HepG2 (cell line): ENCODE results near the gene PDZD8. TPM values are rescaled to one million over a fixed set of nuclear protein-coding genes. Genes with fewer than 3 reads are reported as not detected.
A peak's percentile ranks its signal among the peaks of the same experiment; 100 is the strongest.

Experiments
- ATAC-seq: fragments of 200-7000 bp; cut with Tn5 transposase; 3 replicates; pipeline ENCODE4 v1.9.1; 2020; ENCODE audit warnings: mild to moderate bottlenecking, moderate library complexity
- BruUV-seq: library from RNA; stranded (reverse); fragments of 400-500 nt; replicated peaks from 2 replicates; lab custom pipeline; 2021; lab: Mats Ljungman, UMichigan
- CTCF ChIA-PET: fragments of 300-600 bp; formaldehyde crosslinking; extraction: SDS; loops from one replicate; lab custom pipeline; 2021; ENCODE audit warnings: low total read pairs, inconsistent platforms, low intra/inter-chr PET ratio; lab: Yijun Ruan, JAX
- POLR2A ChIA-PET: fragments of 350-600 bp; sonication (Branson Sonifier 250); formaldehyde crosslinking; loops from one replicate; lab custom pipeline; 2020; ENCODE audit warnings: antibody characterized with exemption, inconsistent platforms; lab: Yijun Ruan, JAX
- DNase-seq: peaks from one replicate; pipeline ENCODE4 v3.0.0-alpha.2; 2015; ENCODE audit warnings: low spot score
- FAIRE-seq: peaks from 3 replicates; lab custom pipeline; 2011; peaks lifted over from hg19 to GRCh38; lab: Jason Lieb, UNC
- H2AFZ ChIP-seq: one replicate; pipeline ENCODE4 v1.6.1; 2011; ENCODE audit warnings: low read length, inconsistent platforms
- H3K27ac ChIP-seq: fragments of 300-600 bp; 3 replicates; pipeline ENCODE4 v1.8.0; 2011; ENCODE audit warnings: mixed run types, mild to moderate bottlenecking, mixed read lengths, low read length, inconsistent platforms; ENCODE audit not compliant: insufficient read depth; ENCODE audit errors: extremely low read length
- H3K27me3 ChIP-seq, 2 experiments: fragments of 200-600 bp in 1 of 2; 2 replicates in 1 of 2; 3 replicates in 1 of 2; pipeline versions ENCODE4 v1.6.0 to v1.8.0; 2011; ENCODE audit warnings: low read length in 2 of 2, mild to moderate bottlenecking in 2 of 2, moderate library complexity in 2 of 2, inconsistent platforms in 1 of 2; ENCODE audit not compliant: insufficient read depth in 2 of 2, control insufficient read depth in 1 of 2
- H3K36me3 ChIP-seq, 2 experiments: fragments of 200-600 bp in 1 of 2; replicated peaks in 1 of 2; 2 replicates in 1 of 2; 3 replicates in 1 of 2; pipeline versions ENCODE4 v1.5.1 to v1.8.0; 2011; ENCODE audit warnings: low read length in 2 of 2, inconsistent platforms in 1 of 2; ENCODE audit not compliant: insufficient read depth in 2 of 2, control insufficient read depth in 1 of 2
- H3K4me1 ChIP-seq: 2 replicates; pipeline ENCODE4 v1.5.1; 2012; ENCODE audit warnings: low read length, inconsistent platforms; ENCODE audit not compliant: insufficient read depth
- H3K4me2 ChIP-seq: 2 replicates; pipeline ENCODE4 v1.6.0; 2011; ENCODE audit warnings: low read depth, low read length, inconsistent platforms
- H3K4me3 ChIP-seq, 3 experiments: fragments of 200-600 bp in 1 of 3; sonication (generic), shearing (Covaris generic) in 1 of 3; replicated peaks in 1 of 3; 2 replicates each; pipeline ENCODE4 v1.5.1; 2011 to 2016; ENCODE audit warnings: low read length in 3 of 3, inconsistent platforms in 2 of 3, low read depth in 2 of 3, mild to moderate bottlenecking in 2 of 3, control low read depth in 1 of 3, mixed read lengths in 1 of 3; ENCODE audit not compliant: insufficient read depth in 1 of 3
- H3K79me2 ChIP-seq: one replicate; pipeline ENCODE4 v1.6.1; 2011; ENCODE audit warnings: low read length, inconsistent platforms; ENCODE audit not compliant: insufficient read depth
- H3K9ac ChIP-seq: 2 replicates; pipeline ENCODE4 v1.6.0; 2011; ENCODE audit warnings: mild to moderate bottlenecking, low read depth, low read length, inconsistent platforms; ENCODE audit not compliant: insufficient read depth
- H3K9me3 ChIP-seq: 2 replicates; pipeline ENCODE4 v1.5.1; 2012; ENCODE audit warnings: mild to moderate bottlenecking, low read length
- H4K20me1 ChIP-seq: 2 replicates; pipeline ENCODE4 v1.6.0; 2011; ENCODE audit warnings: inconsistent platforms, mild to moderate bottlenecking, low read length, moderate library complexity; ENCODE audit not compliant: insufficient read depth
- GTF2F1 ChIP-seq: fragments of 150-350 bp; IDR thresholded peaks from 2 replicates; pipeline ENCODE4 v1.6.1; 2014; ENCODE audit warnings: low read length
- HNRNPK ChIP-seq: fragments of 200-400 bp; formaldehyde crosslinking; IDR thresholded peaks from 2 replicates; pipeline ENCODE4 v1.6.1; 2018; ENCODE audit warnings: low read length, low read depth, moderate library complexity, mild to moderate bottlenecking; ENCODE audit not compliant: poor library complexity, severe bottlenecking
- KDM3A ChIP-seq: IDR thresholded peaks from 2 replicates; pipeline ENCODE4 v1.6.1; 2018; ENCODE audit warnings: low read depth, missing compliant biosample characterization
- MAF1 ChIP-seq: sonication (generic); formaldehyde crosslinking; IDR thresholded peaks from 2 replicates; pipeline ENCODE4 v1.5.0; 2020; ENCODE audit warnings: missing genetic modification reagents, borderline replicate concordance
- NFYC ChIP-seq: IDR thresholded peaks from 2 replicates; pipeline ENCODE4 v1.6.1; 2016; ENCODE audit warnings: missing genetic modification reagents, missing compliant biosample characterization
- RBAK ChIP-seq: sonication (generic); formaldehyde crosslinking; IDR thresholded peaks from 2 replicates; pipeline ENCODE4 v1.5.1; 2020; ENCODE audit warnings: mild to moderate bottlenecking, missing genetic modification reagents
- RNF2 ChIP-seq: fragments of 450-650 bp; conservative IDR thresholded peaks from 2 replicates; pipeline ENCODE4 v1.6.1; 2016; ENCODE audit warnings: low read depth
- TCF7L2 ChIP-seq: IDR thresholded peaks from 2 replicates; pipeline ENCODE4 v1.6.1; 2011; ENCODE audit warnings: mild to moderate bottlenecking, low read depth, low read length, moderate library complexity
- YEATS2 ChIP-seq: sonication (generic); formaldehyde crosslinking; IDR thresholded peaks from 2 replicates; pipeline ENCODE4 v1.4.0; 2020; ENCODE audit warnings: missing genetic modification reagents, borderline replicate concordance
- YEATS4 ChIP-seq: sonication (generic); formaldehyde crosslinking; IDR thresholded peaks from 2 replicates; pipeline ENCODE4 v1.4.0; 2020; ENCODE audit warnings: missing genetic modification reagents, borderline replicate concordance
- ZNF10 ChIP-seq: sonication (generic); formaldehyde crosslinking; IDR thresholded peaks from 2 replicates; pipeline ENCODE4 v1.4.0; 2020; ENCODE audit warnings: mild to moderate bottlenecking, low read depth, missing genetic modification reagents, borderline replicate concordance
- ZNF224 ChIP-seq: sonication (generic); formaldehyde crosslinking; IDR thresholded peaks from 2 replicates; pipeline ENCODE4 v1.5.0; 2020; ENCODE audit warnings: mild to moderate bottlenecking, missing genetic modification reagents
- ZNF331 ChIP-seq: sonication (generic); formaldehyde crosslinking; IDR thresholded peaks from 2 replicates; pipeline ENCODE4 v1.4.0; 2020; ENCODE audit warnings: missing genetic modification reagents
- ZNF468 ChIP-seq: sonication (generic); formaldehyde crosslinking; IDR thresholded peaks from 2 replicates; pipeline ENCODE4 v1.8.0; 2022; ENCODE audit warnings: mild to moderate bottlenecking, moderate library complexity, missing genetic modification reagents
- ZNF75D ChIP-seq: sonication (generic); formaldehyde crosslinking; IDR thresholded peaks from 2 replicates; pipeline ENCODE4 v1.8.1; 2023; ENCODE audit warnings: missing genetic modification reagents, mild to moderate bottlenecking, borderline replicate concordance
- ZSCAN25 ChIP-seq: sonication (generic); formaldehyde crosslinking; IDR thresholded peaks from 2 replicates; pipeline ENCODE4 v1.8.0; 2022; ENCODE audit warnings: mild to moderate bottlenecking, missing genetic modification reagents
- ZSCAN31 ChIP-seq: sonication (generic); formaldehyde crosslinking; IDR thresholded peaks from 2 replicates; pipeline ENCODE4 v1.5.0; 2020; ENCODE audit warnings: low read depth, mild to moderate bottlenecking, missing genetic modification reagents
- WGBS: methylation state at CpG from one replicate; pipeline ENCODE4 v1.1.6; 2017; ENCODE audit warnings: low lambda C conversion rate; 5-methylcytosine and 5-hydroxymethylcytosine counted together
- in situ Hi-C: cut with HindIII; loops from 2 replicates; pipeline ENCODE4 v1.10.0; 2017; ENCODE audit warnings: low pct_unique_long_range_greater_than_20kb; ENCODE audit not compliant: extremely low pct_ligation_motif_present
- intact Hi-C: fragments of 100-400 bp; cut with micrococcal nuclease; formaldehyde crosslinking; loops from one replicate; pipeline ENCODE4 v1.10.0; 2022; ENCODE audit not compliant: unreplicated experiment
- polyA plus RNA-seq, 8 experiments: library from polyadenylated mRNA; depleted of rRNA in 3 of 8; stranded (reverse) in 7 of 8; unstranded in 1 of 8; fragments of >200 nt; fragmentation: Illumina TruSeq in 4 of 8; extraction: Trizol in 4 of 8; gene quantifications; 2 replicates each; pipeline versions ENCODE4 v1.2.1 to v1.2.3, GENCODE V29; 2011 to 2016; ENCODE audit warnings: low read depth in 4 of 8, missing spikeins in 1 of 8, mixed read lengths in 1 of 8; ENCODE audit not compliant: insufficient read depth in 1 of 8
- total RNA-seq, 5 experiments: library from RNA; depleted of rRNA; stranded (reverse); fragments of >200 nt; fragmentation: Illumina TruSeq; extraction: Trizol; gene quantifications; 2 replicates each; pipeline ENCODE4 v1.2.3, GENCODE V29; 2016; ENCODE audit warnings: low read depth in 1 of 5
- TF ChIP-seq, protein P1 (sequence below): sonication (generic); formaldehyde crosslinking; IDR thresholded peaks from 2 replicates; pipeline ENCODE4 v1.9.0; 2021; ENCODE audit warnings: missing genetic modification reagents, borderline replicate concordance
- TF ChIP-seq, protein P2 (sequence below): IDR thresholded peaks from 2 replicates; pipeline ENCODE4 v1.6.1; 2012; ENCODE audit warnings: low read depth, low read length, improper control_type of control experiment

PDZD8 gene
- total and polyA plus RNA-seq, 2 of the 13 experiments (the other 11 are each of a cell fraction or from before 2014, with no cell fraction given), result 11.2 to 32.0 TPM

DNA sequence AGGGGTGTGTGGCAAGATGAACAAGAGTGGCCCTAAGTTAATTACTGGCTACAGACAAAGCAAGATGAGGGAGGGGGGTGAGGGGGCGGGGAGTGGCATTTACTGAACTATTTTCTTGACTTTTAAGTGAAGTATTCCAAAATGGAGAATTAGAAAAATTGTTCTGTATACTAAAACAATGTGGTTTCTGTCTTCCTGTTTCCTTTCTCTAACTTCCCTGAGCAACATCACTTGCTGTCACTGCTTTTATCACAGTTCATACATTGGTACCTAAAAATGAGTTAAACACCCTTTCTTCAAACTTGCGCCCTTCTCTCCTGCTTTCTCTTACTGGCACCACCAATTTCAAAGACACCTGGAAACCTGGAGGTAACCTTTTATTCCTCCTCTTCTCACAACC is 21.6 kb downstream of the PDZD8 start:
- intact Hi-C loops, result no loop called here

DNA sequence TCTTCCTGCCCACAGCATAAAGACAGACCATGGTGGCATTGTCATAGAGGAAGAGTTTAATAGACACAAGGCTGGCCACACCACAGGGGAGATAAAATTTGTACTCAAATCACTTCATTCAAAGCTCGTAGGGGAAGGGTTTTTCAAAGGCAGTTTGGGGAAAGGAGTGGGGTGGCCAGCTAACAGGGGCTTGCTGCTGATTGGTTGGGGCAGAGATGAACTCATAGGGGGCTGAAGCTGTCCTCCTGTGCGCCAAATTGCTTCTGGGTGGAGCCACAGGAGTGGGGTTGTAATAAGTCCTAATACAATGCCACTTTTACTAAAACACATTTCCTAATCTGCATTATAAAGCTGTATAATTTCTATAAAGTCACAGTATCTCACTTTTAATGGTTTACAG is 22.5 kb downstream of the PDZD8 start:
- ATAC-seq (no peak), DNase-seq (no peak), FAIRE-seq (no peak)
- peaks cover 95% of the 10 kb centered on the region for H3K79me2 ChIP-seq
- no peak overlapping the region for H3K4me2 ChIP-seq
- H3K9me3 ChIP-seq, result no peaks in the 10 kb centered on the region
- no peak overlapping the region for H3K4me3 ChIP-seq
- in situ Hi-C loops, result no loop called here
- no peak overlapping the region for H3K9ac ChIP-seq
- no peaks in the 10 kb centered on the region; the same call in 1 of the 2 replicates for H4K20me1 ChIP-seq
- TF ChIP-seq ZSCAN31 (CRISPR knock-in tag) (no peak), NFYC (CRISPR knock-in tag) (no peak), ZNF468 (CRISPR knock-in tag) (no peak), RNF2 (no peak), YEATS2 (CRISPR knock-in tag) (no peak), KDM3A (no peak), TCF7L2 (no peak), ZNF10 (CRISPR knock-in tag) (no peak), YEATS4 (no peak), ZNF224 (CRISPR knock-in tag) (no peak)
- TF ChIP-seq, protein P1, sequence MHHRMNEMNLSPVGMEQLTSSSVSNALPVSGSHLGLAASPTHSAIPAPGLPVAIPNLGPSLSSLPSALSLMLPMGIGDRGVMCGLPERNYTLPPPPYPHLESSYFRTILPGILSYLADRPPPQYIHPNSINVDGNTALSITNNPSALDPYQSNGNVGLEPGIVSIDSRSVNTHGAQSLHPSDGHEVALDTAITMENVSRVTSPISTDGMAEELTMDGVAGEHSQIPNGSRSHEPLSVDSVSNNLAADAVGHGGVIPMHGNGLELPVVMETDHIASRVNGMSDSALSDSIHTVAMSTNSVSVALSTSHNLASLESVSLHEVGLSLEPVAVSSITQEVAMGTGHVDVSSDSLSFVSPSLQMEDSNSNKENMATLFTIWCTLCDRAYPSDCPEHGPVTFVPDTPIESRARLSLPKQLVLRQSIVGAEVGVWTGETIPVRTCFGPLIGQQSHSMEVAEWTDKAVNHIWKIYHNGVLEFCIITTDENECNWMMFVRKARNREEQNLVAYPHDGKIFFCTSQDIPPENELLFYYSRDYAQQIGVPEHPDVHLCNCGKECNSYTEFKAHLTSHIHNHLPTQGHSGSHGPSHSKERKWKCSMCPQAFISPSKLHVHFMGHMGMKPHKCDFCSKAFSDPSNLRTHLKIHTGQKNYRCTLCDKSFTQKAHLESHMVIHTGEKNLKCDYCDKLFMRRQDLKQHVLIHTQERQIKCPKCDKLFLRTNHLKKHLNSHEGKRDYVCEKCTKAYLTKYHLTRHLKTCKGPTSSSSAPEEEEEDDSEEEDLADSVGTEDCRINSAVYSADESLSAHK (CRISPR knock-in tag), result no peak
- TF ChIP-seq, protein P2, sequence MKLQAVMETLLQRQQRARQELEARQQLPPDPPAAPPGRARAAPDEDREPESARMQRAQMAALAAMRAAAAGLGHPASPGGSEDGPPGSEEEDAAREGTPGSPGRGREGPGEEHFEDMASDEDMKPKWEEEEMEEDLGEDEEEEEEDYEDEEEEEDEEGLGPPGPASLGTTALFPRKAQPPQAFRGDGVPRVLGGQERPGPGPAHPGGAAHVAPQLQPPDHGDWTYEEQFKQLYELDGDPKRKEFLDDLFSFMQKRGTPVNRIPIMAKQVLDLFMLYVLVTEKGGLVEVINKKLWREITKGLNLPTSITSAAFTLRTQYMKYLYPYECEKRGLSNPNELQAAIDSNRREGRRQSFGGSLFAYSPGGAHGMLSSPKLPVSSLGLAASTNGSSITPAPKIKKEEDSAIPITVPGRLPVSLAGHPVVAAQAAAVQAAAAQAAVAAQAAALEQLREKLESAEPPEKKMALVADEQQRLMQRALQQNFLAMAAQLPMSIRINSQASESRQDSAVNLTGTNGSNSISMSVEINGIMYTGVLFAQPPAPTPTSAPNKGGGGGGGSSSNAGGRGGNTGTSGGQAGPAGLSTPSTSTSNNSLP, result no peak
- ChIA-PET POLR2A (no interaction called here), CTCF (no interaction called here)
- H3K27ac ChIP-seq, result no peak overlapping the region
- H3K27me3 ChIP-seq, result no peaks in the 10 kb centered on the region
- 98% methylated on average over 2 of the region's 2 CpGs for WGBS
- no TSS peak for BruUV-seq
- intact Hi-C loops, result no loop called here
- H3K4me1 ChIP-seq, result peaks cover 23% of the 10 kb centered on the region
- no peaks in the 10 kb centered on the region for H3K36me3 ChIP-seq
- no peak overlapping the region for H2AFZ ChIP-seq

More for the DNA sequence above, 21.6 kb downstream of the PDZD8 start:
- no peak for DNase-seq
- no peak for ATAC-seq
- Histone ChIP-seq H2AFZ (no peak overlapping the region), H3K27ac (no peak overlapping the region), H3K4me2 (no peak overlapping the region), H3K4me3 (no peak overlapping the region), H4K20me1 (no peaks in the 10 kb centered on the region; the same call in 1 of the 2 replicates), H3K4me1 (peaks cover 28% of the 10 kb centered on the region), H3K27me3 (no peaks in the 10 kb centered on the region), H3K36me3 (no peaks in the 10 kb centered on the region), H3K9ac (no peak overlapping the region), H3K79me2 (peaks cover 95% of the 10 kb centered on the region), H3K9me3 (no peaks in the 10 kb centered on the region)
- in situ Hi-C loops, result no loop called here
- ChIA-PET CTCF (no interaction called here), POLR2A (no interaction called here)
- TF ChIP-seq HNRNPK (peak; percentile 45), GTF2F1 (no peak), ZNF331 (no peak), ZSCAN25 (CRISPR knock-in tag) (no peak), ZNF75D (CRISPR knock-in tag) (no peak), MAF1 (CRISPR knock-in tag) (no peak), RBAK (CRISPR knock-in tag) (no peak)
- 94% methylated on average over 2 of the region's 2 CpGs for WGBS
- no TSS peak for BruUV-seq
- no peak for FAIRE-seq
